H9 (cell line): Measurements from ENCODE around the gene DSE. TPM values are rescaled to one million over a fixed set of nuclear protein-coding genes. Genes with fewer than 3 reads are reported as not detected.

ENCODE experiments used
- DNase-seq: peaks from one replicate; pipeline ENCODE4 v3.0.0-alpha.2; 2017
- H2AFZ ChIP-seq: one replicate; pipeline ENCODE4 v1.6.1; 2013; ENCODE audit warnings: mild to moderate bottlenecking, low read length, control low read depth, moderate library complexity
- H2AK5ac ChIP-seq: 2 replicates; pipeline ENCODE4 v1.6.1; 2013; ENCODE audit warnings: low read length, control low read depth, mixed read lengths; ENCODE audit not compliant: insufficient read length
- H2BK120ac ChIP-seq: one replicate; pipeline ENCODE4 v1.6.1; 2013; ENCODE audit warnings: low read depth, mild to moderate bottlenecking, low read length, control low read depth, inconsistent platforms; ENCODE audit not compliant: poor library complexity, severe bottlenecking
- H2BK12ac ChIP-seq: 2 replicates; pipeline ENCODE4 v1.6.1; 2013; ENCODE audit warnings: low read length, control low read depth, mixed read lengths, low read depth; ENCODE audit not compliant: insufficient read length
- H2BK15ac ChIP-seq: 2 replicates; pipeline ENCODE4 v1.6.1; 2013; ENCODE audit warnings: low read depth, low read length, control low read depth
- H2BK20ac ChIP-seq: one replicate; pipeline ENCODE4 v1.6.1; 2013; ENCODE audit warnings: low read depth, mild to moderate bottlenecking, low read length, control low read depth, inconsistent platforms; ENCODE audit not compliant: poor library complexity, severe bottlenecking
- H2BK5ac ChIP-seq: 2 replicates; pipeline ENCODE4 v1.6.1; 2013; ENCODE audit warnings: low read length, control low read depth, mixed read lengths; ENCODE audit not compliant: insufficient read length
- H3K14ac ChIP-seq: 2 replicates; pipeline ENCODE4 v1.6.1; 2013; ENCODE audit warnings: low read length, control low read depth; ENCODE audit not compliant: insufficient read depth
- H3K18ac ChIP-seq: 2 replicates; pipeline ENCODE4 v1.6.1; 2013; ENCODE audit warnings: low read depth, mild to moderate bottlenecking, mixed read lengths, low read length, control low read depth; ENCODE audit not compliant: insufficient read length
- H3K23ac ChIP-seq: 2 replicates; pipeline ENCODE4 v1.6.1; 2013; ENCODE audit warnings: low read length, control low read depth, mixed read lengths, low read depth; ENCODE audit not compliant: insufficient read length
- H3K23me2 ChIP-seq: 2 replicates; pipeline ENCODE4 v1.6.1; 2013; ENCODE audit warnings: low read depth, mild to moderate bottlenecking, mixed read lengths, low read length, control low read depth; ENCODE audit not compliant: insufficient read length, poor library complexity, severe bottlenecking
- H3K27ac ChIP-seq: 2 replicates; pipeline ENCODE4 v1.5.1; 2013; ENCODE audit warnings: low read length, control low read depth, mixed read lengths, low read depth; ENCODE audit not compliant: insufficient read length
- H3K27me3 ChIP-seq: 2 replicates; pipeline ENCODE4 v1.6.1; 2013; ENCODE audit warnings: low read length, control low read depth, inconsistent platforms; ENCODE audit not compliant: insufficient read depth
- H3K4ac ChIP-seq: 2 replicates; pipeline ENCODE4 v1.6.1; 2013; ENCODE audit warnings: low read depth, mild to moderate bottlenecking, control low read depth, inconsistent platforms, low read length, moderate library complexity
- H3K4me1 ChIP-seq: 2 replicates; pipeline ENCODE4 v1.6.1; 2013; ENCODE audit warnings: low read length, control low read depth, inconsistent platforms; ENCODE audit not compliant: insufficient read depth
- H3K4me2 ChIP-seq: 2 replicates; pipeline ENCODE4 v1.6.1; 2013; ENCODE audit warnings: low read length, control low read depth, mixed read lengths; ENCODE audit not compliant: insufficient read length, insufficient read depth
- H3K56ac ChIP-seq: 2 replicates; pipeline ENCODE4 v1.6.1; 2013; ENCODE audit warnings: low read depth, mild to moderate bottlenecking, mixed read lengths, low read length, control low read depth; ENCODE audit not compliant: insufficient read length
- H3K79me1 ChIP-seq: 2 replicates; pipeline ENCODE4 v1.6.1; 2013; ENCODE audit warnings: low read depth, mild to moderate bottlenecking, moderate library complexity, low read length, control low read depth, inconsistent platforms; ENCODE audit not compliant: insufficient read depth, poor library complexity, severe bottlenecking
- H3K79me2 ChIP-seq: 2 replicates; pipeline ENCODE4 v1.6.1; 2013; ENCODE audit warnings: low read length, control low read depth, inconsistent platforms; ENCODE audit not compliant: insufficient read depth
- H3K9ac ChIP-seq: 2 replicates; pipeline ENCODE4 v1.6.1; 2013; ENCODE audit warnings: low read length, control low read depth, mixed read lengths; ENCODE audit not compliant: insufficient read length; ENCODE audit errors: extremely low read depth
- H3K9me3 ChIP-seq: one replicate; pipeline ENCODE4 v1.6.1; 2013; ENCODE audit warnings: low read depth, low read length, inconsistent platforms; ENCODE audit not compliant: control insufficient read depth
- H3T11ph ChIP-seq: one replicate; pipeline ENCODE4 v1.6.1; 2013; ENCODE audit warnings: mild to moderate bottlenecking, low read length, control low read depth, inconsistent platforms
- H4K20me1 ChIP-seq: one replicate; pipeline ENCODE4 v1.6.1; 2013; ENCODE audit not compliant: control insufficient read depth, insufficient read length, insufficient read depth
- H4K5ac ChIP-seq: 2 replicates; pipeline ENCODE4 v1.6.1; 2013; ENCODE audit warnings: low read depth, mild to moderate bottlenecking, mixed read lengths, low read length, control low read depth; ENCODE audit not compliant: insufficient read length
- H4K8ac ChIP-seq: replicated peaks from 2 replicates; pipeline ENCODE4 v1.6.1; 2013; ENCODE audit warnings: low read length, control low read depth, mixed read lengths, low read depth; ENCODE audit not compliant: insufficient read length
- H4K91ac ChIP-seq: 2 replicates; pipeline ENCODE4 v1.6.1; 2013; ENCODE audit warnings: low read depth, mild to moderate bottlenecking, moderate library complexity, mixed read lengths, low read length, control low read depth; ENCODE audit not compliant: insufficient read length
- H3K27ac Mint-ChIP-seq, 3 experiments: 2 replicates in 2 of 3; 3 replicates in 1 of 3; pipeline ENCODE4 v1.8.0; 2020 to 2021; ENCODE audit warnings: mixed read lengths in 3 of 3, mild to moderate bottlenecking in 1 of 3, moderate library complexity in 1 of 3
- H3K27me3 Mint-ChIP-seq: 2 replicates; pipeline ENCODE4 v1.8.0; 2021; ENCODE audit warnings: low read depth, mild to moderate bottlenecking, moderate library complexity, mixed read lengths
- H3K36me3 Mint-ChIP-seq, 3 experiments: 2 replicates in 2 of 3; 3 replicates in 1 of 3; pipeline ENCODE4 v1.8.0; 2020 to 2021; ENCODE audit warnings: low read depth in 3 of 3, mixed read lengths in 3 of 3; ENCODE audit not compliant: insufficient read depth in 1 of 3
- H3K4me1 Mint-ChIP-seq, 2 experiments: 2 replicates each; pipeline ENCODE4 v1.8.0; 2020; ENCODE audit warnings: mixed read lengths in 2 of 2
- H3K4me3 Mint-ChIP-seq, 2 experiments: 2 replicates in 1 of 2; 3 replicates in 1 of 2; pipeline ENCODE4 v1.8.0; 2020 to 2021; ENCODE audit warnings: mild to moderate bottlenecking in 2 of 2, mixed read lengths in 2 of 2, moderate library complexity in 1 of 2
- H3K9me3 Mint-ChIP-seq, 2 experiments: 2 replicates in 1 of 2; 3 replicates in 1 of 2; pipeline ENCODE4 v1.8.0; 2020; ENCODE audit warnings: mild to moderate bottlenecking in 2 of 2, mixed read lengths in 2 of 2, moderate library complexity in 1 of 2
- WGBS: extraction: QIAGEN DNeasy Blood & Tissue Kit; methylation state at CpG from one replicate; pipeline ENCODE4 v1.1.7; 2013; ENCODE audit warnings: missing lambda C conversion rate, low lambda C conversion rate, mixed read lengths; ENCODE audit not compliant: insufficient read length; ENCODE audit errors: extremely low coverage; 5-methylcytosine and 5-hydroxymethylcytosine counted together
- total RNA-seq: library from RNA; stranded (reverse); gene quantifications from 2 replicates; pipeline ENCODE4 v1.2.1, GENCODE V29; 2021
- TF ChIP-seq, protein P1 (sequence below): fragments of 200-600 bp; sonication (generic); conservative IDR thresholded peaks from 3 replicates; pipeline ENCODE4 v1.8.0; 2021; ENCODE audit warnings: antibody characterized with exemption, mild to moderate bottlenecking

DSE gene
- total RNA-seq, 1 experiment from 2014 or later, result 45.6 TPM

DNA sequence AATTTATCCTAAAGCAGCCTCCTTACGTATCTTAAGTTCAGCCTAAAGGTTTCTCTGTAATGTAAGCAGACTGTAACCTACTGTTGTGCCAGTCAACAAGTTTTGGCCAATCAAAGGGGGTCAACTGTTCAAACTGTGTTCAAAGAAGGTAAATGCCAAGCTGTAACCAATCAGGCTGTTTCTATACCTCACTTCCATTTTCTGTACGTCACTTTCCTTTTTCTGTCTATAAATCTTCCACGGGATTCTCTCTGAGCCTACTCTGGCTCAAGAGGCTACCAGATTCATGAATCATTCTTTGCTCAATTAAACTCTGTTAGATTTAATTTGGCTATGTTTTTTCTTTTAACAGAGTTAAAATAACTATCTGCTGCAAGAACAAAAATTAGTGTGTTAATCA is 85.4 kb downstream of the DSE start:
- H3K9ac ChIP-seq, result no peak overlapping the region
- H3K36me3 Mint-ChIP-seq, result no peaks in the 10 kb centered on the region
- H3K27ac ChIP-seq, result no peak overlapping the region
- peaks cover 36% of the 10 kb centered on the region for H3K27me3 Mint-ChIP-seq
- no peaks in the 10 kb centered on the region for H3K79me1 ChIP-seq
- H3K4me1 Mint-ChIP-seq, result no peaks in the 10 kb centered on the region
- H3K4me1 ChIP-seq, result no peaks in the 10 kb centered on the region
- H2BK120ac ChIP-seq, result no peak overlapping the region
- no peak overlapping the region for H3K23ac ChIP-seq
- DNase-seq, result no peak
- no peaks in the 10 kb centered on the region for H3K9me3 ChIP-seq
- no peaks in the 10 kb centered on the region for H3K9me3 Mint-ChIP-seq
- H2BK12ac ChIP-seq, result no peak overlapping the region
- H2BK15ac ChIP-seq, result no peak overlapping the region
- H4K5ac ChIP-seq, result no peak overlapping the region
- H4K91ac ChIP-seq, result no peak overlapping the region
- H3K27me3 ChIP-seq, result peaks cover 5% of the 10 kb centered on the region; the same call in 1 of the 2 replicates
- H3K56ac ChIP-seq, result no peak overlapping the region
- no peaks in the 10 kb centered on the region for H3K23me2 ChIP-seq
- no peak overlapping the region for H3T11ph ChIP-seq
- H2BK5ac ChIP-seq, result no peak overlapping the region
- no peak overlapping the region for H3K14ac ChIP-seq
- no peak overlapping the region for H2BK20ac ChIP-seq
- no peak overlapping the region for H2AFZ ChIP-seq
- TF ChIP-seq, protein P1, sequence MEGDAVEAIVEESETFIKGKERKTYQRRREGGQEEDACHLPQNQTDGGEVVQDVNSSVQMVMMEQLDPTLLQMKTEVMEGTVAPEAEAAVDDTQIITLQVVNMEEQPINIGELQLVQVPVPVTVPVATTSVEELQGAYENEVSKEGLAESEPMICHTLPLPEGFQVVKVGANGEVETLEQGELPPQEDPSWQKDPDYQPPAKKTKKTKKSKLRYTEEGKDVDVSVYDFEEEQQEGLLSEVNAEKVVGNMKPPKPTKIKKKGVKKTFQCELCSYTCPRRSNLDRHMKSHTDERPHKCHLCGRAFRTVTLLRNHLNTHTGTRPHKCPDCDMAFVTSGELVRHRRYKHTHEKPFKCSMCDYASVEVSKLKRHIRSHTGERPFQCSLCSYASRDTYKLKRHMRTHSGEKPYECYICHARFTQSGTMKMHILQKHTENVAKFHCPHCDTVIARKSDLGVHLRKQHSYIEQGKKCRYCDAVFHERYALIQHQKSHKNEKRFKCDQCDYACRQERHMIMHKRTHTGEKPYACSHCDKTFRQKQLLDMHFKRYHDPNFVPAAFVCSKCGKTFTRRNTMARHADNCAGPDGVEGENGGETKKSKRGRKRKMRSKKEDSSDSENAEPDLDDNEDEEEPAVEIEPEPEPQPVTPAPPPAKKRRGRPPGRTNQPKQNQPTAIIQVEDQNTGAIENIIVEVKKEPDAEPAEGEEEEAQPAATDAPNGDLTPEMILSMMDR, result no peak
- H2AK5ac ChIP-seq, result no peak overlapping the region
- no peaks in the 10 kb centered on the region for H4K20me1 ChIP-seq
- H3K79me2 ChIP-seq, result no peaks in the 10 kb centered on the region
- no peak overlapping the region for H3K4me3 Mint-ChIP-seq
- no peak overlapping the region for H4K8ac ChIP-seq
- no peak overlapping the region for H3K4me2 ChIP-seq
- H3K18ac ChIP-seq, result no peak overlapping the region
- H3K27ac Mint-ChIP-seq, result no peak overlapping the region
- no CpG with 5 or more reads among the region's 3 CpGs for WGBS
- H3K4ac ChIP-seq, result no peak overlapping the region
